Bronchial epithelial cell (primary cell): Measurements from ENCODE around the gene LCN2. TPM values are rescaled to one million over a fixed set of nuclear protein-coding genes. Genes with fewer than 3 reads are reported as not detected.

Experiments used
- DNase-seq: peaks from one replicate; pipeline ENCODE4 v3.0.0-alpha.2; 2010; ENCODE audit warnings: low read depth
- FAIRE-seq: peaks from 2 replicates; lab custom pipeline; 2011; peaks lifted over from hg19 to GRCh38; lab: Jason Lieb, UNC
- H3K27me3 ChIP-seq: 2 replicates; pipeline ENCODE4 v1.5.1; 2011; ENCODE audit warnings: low read length; ENCODE audit not compliant: control insufficient read depth, insufficient read depth
- H3K36me3 ChIP-seq: 2 replicates; pipeline ENCODE4 v1.5.1; 2011; ENCODE audit warnings: low read length; ENCODE audit not compliant: control insufficient read depth, insufficient read depth
- H3K4me3 ChIP-seq: 2 replicates; pipeline ENCODE4 v1.5.1; 2011; ENCODE audit warnings: mild to moderate bottlenecking, low read depth, low read length, control low read depth
- CTCF ChIP-seq: IDR thresholded peaks from 2 replicates; pipeline ENCODE4 v1.5.1; 2011; ENCODE audit warnings: mild to moderate bottlenecking, moderate library complexity, low read length, control low read depth, inconsistent platforms; ENCODE audit not compliant: insufficient read depth, severe bottlenecking
- total RNA-seq: library from RNA; depleted of rRNA; stranded (reverse); fragments of >200 nt; gene quantifications from 2 replicates; pipeline ENCODE4 v1.2.1, GENCODE V29; 2014

The LCN2 gene
- total RNA-seq, 1 donor from 2014 or later = 48.4 TPM

GRCh38 chr9:128162215-128163026 lies 13.2 kb downstream of the LCN2 start:
- Histone ChIP-seq H3K4me3 (no peak overlapping the region), H3K27me3 (no peaks in the 10 kb centered on the region), H3K36me3 (peaks cover 14% of the 10 kb centered on the region)
- DNase-seq (no peak), FAIRE-seq (no peak)
- TF ChIP-seq CTCF = no peak

DNA sequence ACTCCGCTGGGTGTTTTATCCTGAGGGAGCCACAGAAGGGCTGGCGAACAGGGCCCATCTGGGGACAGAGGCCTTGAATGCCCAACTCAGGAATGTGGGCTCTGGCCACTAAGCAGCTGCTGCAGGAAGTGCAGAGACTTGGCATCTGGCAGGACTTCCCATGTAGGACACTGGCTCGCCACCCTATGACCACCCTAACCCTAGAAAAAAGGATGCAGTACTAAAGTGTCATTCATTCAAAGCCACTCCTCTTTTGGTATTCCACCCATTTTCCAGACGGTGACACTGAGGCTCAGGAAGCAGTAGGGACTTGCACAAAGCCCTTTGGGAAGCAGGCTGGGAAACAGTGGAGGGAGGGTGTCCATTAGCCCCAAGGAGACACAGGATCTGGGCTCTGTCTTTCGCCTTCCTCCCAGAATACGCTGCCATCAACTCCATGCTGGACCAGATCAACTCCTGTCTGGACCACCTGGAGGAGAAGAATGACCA lies 13.8 kb downstream of the LCN2 start:
- no peak for TF ChIP-seq CTCF
- Histone ChIP-seq H3K27me3 (no peaks in the 10 kb centered on the region), H3K36me3 (peaks cover 19% of the 10 kb centered on the region), H3K4me3 (no peak overlapping the region)
- FAIRE-seq (no peak), DNase-seq (no peak)

DNA sequence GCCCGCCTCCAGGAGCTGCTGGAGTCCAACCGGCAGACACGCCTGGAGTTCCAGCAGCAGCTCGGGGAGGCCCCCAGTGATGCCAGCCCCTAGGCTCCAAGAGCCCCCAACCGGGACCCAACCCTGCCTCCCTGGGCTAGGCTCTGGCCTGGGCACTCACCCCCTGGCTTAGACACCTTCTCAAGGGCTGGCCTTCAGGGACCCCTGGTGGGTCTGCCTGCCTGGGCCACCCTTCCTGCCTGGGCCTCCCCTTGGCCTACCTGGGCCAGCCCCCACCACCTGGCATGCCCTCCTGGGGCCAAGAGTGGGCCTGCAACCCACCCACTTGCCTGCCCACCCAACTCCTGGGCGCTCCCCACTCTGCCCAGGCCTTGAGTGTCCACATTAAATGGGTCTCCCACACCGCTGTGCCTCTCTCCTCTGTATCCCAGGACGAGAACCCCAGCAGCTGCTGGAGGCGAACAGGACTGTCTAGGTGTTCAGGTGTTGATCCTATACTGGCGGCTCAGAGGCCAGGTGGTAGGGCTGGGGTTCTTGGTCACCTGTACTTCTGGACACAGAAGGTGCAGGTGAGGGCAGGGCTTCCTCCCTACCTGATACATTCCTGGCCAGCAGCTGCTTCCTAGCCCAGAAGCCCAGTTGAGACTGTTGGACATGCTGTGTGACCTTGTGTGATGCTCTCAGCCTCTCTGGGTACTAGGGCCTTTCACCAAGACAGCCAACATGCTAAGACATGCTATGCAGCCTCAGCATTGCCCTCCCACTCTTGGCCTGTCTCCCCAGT lies 14.5 kb downstream of the LCN2 start:
- H3K4me3 ChIP-seq = no peak overlapping the region
- DNase-seq (peak; percentile 44), FAIRE-seq (no peak)
- no peaks in the 10 kb centered on the region for H3K27me3 ChIP-seq
- TF ChIP-seq CTCF = no peak
- H3K36me3 ChIP-seq = peaks cover 20% of the 10 kb centered on the region

DNA sequence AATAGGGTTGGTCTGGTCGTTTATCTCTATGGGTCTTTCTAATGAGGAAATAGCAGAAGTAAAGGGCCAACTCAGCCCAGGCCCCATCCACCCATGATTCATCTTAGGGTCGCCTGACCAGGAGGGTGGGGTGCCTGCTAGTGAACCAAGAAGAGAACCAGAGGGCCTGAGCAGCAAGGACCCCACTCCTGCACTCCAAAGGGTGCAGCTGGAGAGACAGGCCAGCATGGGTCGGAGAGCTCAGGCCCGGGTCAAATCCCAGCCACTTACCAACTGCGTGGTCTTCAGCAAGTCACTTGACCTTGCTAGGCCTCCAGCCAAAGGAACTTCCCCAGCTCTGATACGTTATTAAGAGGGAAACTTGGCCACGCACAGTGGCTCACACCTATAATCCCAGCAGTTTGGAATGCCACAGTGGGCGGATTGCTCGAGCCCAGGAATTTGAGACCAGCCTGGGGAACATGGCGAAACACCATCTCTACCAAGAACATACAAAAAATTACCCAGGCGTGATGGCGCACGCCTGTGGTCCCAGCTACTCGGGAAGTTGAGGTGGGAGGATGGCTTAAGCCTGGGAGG lies 15.1 kb downstream of the LCN2 start:
- Histone ChIP-seq H3K27me3 (no peaks in the 10 kb centered on the region), H3K36me3 (peaks cover 26% of the 10 kb centered on the region), H3K4me3 (no peak overlapping the region)
- DNase-seq (peak; percentile 41), FAIRE-seq (no peak)
- no peak for TF ChIP-seq CTCF

DNA sequence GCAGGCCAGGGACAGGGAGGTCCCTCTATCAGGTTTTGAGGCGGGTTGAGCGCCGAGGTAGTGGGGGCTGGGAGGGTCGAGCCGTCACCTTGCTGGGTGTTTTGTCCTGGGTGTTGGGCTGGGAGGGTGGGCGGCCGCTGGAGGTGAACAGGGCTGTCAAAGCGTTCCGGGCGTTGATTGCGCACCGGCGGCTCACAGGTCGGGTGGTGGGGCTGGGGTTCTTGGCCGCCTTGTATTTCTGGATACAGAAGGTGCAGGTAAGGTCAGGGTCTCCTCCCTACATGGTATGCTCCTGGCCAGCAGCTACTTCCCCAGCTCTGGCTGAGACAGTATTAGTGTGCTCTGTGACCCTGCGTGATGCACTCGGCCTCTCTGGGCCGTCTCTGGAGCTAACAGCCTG lies 16.9 kb downstream of the LCN2 start:
- no peak overlapping the region for H3K4me3 ChIP-seq
- H3K27me3 ChIP-seq = no peaks in the 10 kb centered on the region
- TF ChIP-seq CTCF = no peak
- FAIRE-seq = no peak
- peaks cover 31% of the 10 kb centered on the region for H3K36me3 ChIP-seq
- DNase-seq = no peak
